ENCODE data around the gene RAB17. TPM values are rescaled to one million over a fixed set of nuclear protein-coding genes. Genes with fewer than 3 reads are reported as not detected.

Gene RAB17
- total and polyA plus RNA-seq, 2 donors from 2014 or later, result 59.1 to 151 TPM

DNA sequence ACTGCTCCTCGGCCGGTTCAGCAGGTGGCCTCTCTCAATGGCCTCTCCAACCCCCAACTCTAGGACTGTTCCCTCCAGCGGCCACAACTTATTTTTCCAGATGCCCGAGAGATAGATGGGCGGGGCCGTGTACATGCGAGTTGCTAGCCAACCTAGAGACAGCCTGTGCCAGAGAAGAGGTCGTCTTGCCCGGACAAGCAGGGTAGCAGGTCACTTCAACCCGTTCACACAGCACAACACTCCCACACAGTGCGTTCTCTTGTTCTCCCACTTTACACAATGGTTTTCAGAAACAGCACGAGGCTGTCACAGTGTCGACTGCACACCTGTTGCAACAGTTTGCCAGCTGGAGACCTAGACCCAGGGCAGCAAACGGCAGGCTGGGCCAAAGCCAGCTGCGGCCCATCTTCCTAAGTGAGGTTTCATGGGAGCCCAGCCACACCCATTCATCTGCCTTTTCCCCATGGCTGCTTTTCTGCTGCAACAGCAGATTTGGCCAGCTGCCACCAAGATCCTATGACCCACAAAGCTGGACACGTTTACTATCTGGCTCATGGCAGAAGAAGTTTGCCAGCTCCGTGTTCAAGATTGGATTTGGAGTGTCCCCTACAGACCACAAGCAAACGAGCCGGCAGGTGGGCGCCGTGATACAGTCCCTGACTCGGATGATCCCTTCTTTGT, 31.4 kb downstream of the RAB17 start:
- TF ChIP-seq, protein P1, sequence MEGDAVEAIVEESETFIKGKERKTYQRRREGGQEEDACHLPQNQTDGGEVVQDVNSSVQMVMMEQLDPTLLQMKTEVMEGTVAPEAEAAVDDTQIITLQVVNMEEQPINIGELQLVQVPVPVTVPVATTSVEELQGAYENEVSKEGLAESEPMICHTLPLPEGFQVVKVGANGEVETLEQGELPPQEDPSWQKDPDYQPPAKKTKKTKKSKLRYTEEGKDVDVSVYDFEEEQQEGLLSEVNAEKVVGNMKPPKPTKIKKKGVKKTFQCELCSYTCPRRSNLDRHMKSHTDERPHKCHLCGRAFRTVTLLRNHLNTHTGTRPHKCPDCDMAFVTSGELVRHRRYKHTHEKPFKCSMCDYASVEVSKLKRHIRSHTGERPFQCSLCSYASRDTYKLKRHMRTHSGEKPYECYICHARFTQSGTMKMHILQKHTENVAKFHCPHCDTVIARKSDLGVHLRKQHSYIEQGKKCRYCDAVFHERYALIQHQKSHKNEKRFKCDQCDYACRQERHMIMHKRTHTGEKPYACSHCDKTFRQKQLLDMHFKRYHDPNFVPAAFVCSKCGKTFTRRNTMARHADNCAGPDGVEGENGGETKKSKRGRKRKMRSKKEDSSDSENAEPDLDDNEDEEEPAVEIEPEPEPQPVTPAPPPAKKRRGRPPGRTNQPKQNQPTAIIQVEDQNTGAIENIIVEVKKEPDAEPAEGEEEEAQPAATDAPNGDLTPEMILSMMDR (IDR thresholded peaks at IDR 0.05; ENCODE audit: borderline replicate concordance, extremely low read depth, insufficient read depth), result no peak
- H3K27me3 ChIP-seq (ENCODE audit: control insufficient read depth, insufficient read depth, low read length), result no peaks in the 10 kb centered on the region
- DNase-seq (peak; percentile 55 to 76 (median 66)), FAIRE-seq (no peak)
- H3K4me3 ChIP-seq (ENCODE audit: low read length in 3 of 3), result no peak overlapping the region
- intact Hi-C loops (cut with DNase I), result no loop called here
- no peak overlapping the region for H3K27ac ChIP-seq (ENCODE audit: low read depth in 2 of 2, low read length in 2 of 2)
- H3K36me3 ChIP-seq (ENCODE audit: control insufficient read depth in 2 of 3, insufficient read depth in 3 of 3, low read length in 3 of 3), result no peaks in the 10 kb centered on the region
- peaks cover 0 to 9% (median 3%) of the 10 kb centered on the region in 3 donors for H3K9me3 ChIP-seq (ENCODE audit: control insufficient read depth in 2 of 3, insufficient read depth in 1 of 3, low read length in 3 of 3)
- no peak overlapping the region for H3K9ac ChIP-seq (ENCODE audit: low read length in 3 of 3)
- H3K4me1 ChIP-seq (ENCODE audit: control insufficient read depth in 2 of 3, insufficient read depth in 2 of 3, low read depth in 1 of 3, low read length in 3 of 3), result peaks cover 0 to 4% (median 0%) of the 10 kb centered on the region in 3 donors

DNA sequence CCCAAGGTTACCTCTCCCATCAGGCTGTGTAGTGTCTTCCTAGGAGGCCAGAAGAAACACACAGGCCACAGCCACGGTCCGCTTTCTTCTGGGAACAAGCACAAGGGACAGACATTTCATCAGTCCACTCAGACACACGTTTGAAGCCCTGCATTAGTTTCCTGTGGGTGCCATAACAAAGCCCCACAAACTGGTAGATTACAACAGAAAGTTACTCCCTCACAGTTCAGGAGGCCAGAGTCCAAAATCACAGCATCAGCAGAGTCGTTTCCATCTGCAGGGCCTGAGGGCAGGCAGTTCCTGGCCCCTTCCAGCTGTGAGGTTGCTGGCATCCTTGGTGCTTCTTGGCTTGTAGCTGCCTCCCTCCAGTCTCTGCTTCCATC, 32.9 kb downstream of the RAB17 start:
- intact Hi-C loops (cut with DNase I), result no loop called here
- FAIRE-seq (no peak), DNase-seq (peak in 1 of 5 donors; percentile 33)
- no peak overlapping the region for H3K4me3 ChIP-seq (ENCODE audit: low read length in 3 of 3)
- TF ChIP-seq, protein P1 (IDR thresholded peaks at IDR 0.05; ENCODE audit: borderline replicate concordance, extremely low read depth, insufficient read depth), result no peak
- peaks cover 0 to 4% (median 0%) of the 10 kb centered on the region in 3 donors for H3K4me1 ChIP-seq (ENCODE audit: control insufficient read depth in 2 of 3, insufficient read depth in 2 of 3, low read depth in 1 of 3, low read length in 3 of 3)
- peaks cover 0 to 9% (median 3%) of the 10 kb centered on the region in 3 donors for H3K9me3 ChIP-seq (ENCODE audit: control insufficient read depth in 2 of 3, insufficient read depth in 1 of 3, low read length in 3 of 3)
- H3K27me3 ChIP-seq (ENCODE audit: control insufficient read depth, insufficient read depth, low read length), result no peaks in the 10 kb centered on the region
- H3K27ac ChIP-seq (ENCODE audit: low read depth in 2 of 2, low read length in 2 of 2), result no peak overlapping the region
- H3K36me3 ChIP-seq (ENCODE audit: control insufficient read depth in 2 of 3, insufficient read depth in 3 of 3, low read length in 3 of 3), result no peaks in the 10 kb centered on the region
- H3K9ac ChIP-seq (ENCODE audit: low read length in 3 of 3), result no peak overlapping the region

DNA sequence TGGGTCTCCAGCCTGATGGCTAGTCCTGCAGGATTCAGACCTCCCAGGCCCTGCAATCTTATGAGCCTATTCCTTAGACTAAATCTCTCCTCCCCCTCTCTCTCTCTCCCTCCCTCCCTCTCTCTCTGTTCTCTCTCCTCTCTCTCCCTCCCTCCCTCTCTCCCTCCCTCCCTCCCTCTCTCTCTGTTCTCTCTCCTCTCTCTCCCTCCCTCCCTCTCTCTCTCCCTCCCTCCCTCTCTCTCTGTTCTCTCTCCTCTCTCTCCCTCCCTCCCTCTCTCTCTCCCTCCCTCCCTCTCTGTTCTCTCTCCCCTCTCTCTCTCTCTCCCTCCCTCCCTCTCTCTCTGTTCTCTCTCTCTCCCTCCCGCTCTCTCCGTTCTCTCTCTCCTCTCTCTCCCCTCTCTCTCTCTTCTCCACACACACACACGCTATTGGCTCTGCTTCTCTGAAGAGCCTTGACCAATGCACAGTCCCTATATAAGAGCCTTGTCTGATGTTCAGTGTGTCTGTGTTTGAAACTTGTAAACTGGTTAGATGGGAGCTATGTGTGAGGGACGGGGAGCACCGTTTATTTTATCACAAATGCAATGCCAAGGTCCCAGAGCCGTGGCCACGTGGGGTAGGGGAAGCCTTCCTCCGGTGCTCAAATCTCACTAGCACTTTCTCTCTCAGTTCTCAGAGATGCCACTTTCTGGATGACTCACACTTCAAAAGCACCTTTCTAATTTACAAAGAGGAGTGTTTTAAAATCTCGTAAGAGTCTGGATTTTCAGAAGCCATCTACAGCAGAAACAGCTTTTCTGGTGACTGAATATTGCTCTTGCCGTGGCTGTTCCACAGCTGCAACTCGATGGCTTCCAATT, 33.5 kb downstream of the RAB17 start:
- no peak for FAIRE-seq

More for the DNA sequence above, 33.5 kb downstream of the RAB17 start:
- DNase-seq, result peak in 1 of 5 donors; percentile 2
- TF ChIP-seq, protein P1 (IDR thresholded peaks at IDR 0.05; ENCODE audit: borderline replicate concordance, extremely low read depth, insufficient read depth), result no peak
- peaks cover 0 to 4% (median 0%) of the 10 kb centered on the region in 3 donors for H3K4me1 ChIP-seq (ENCODE audit: control insufficient read depth in 2 of 3, insufficient read depth in 2 of 3, low read depth in 1 of 3, low read length in 3 of 3)
- intact Hi-C loops (cut with DNase I), result no loop called here
- no peak overlapping the region for H3K4me3 ChIP-seq (ENCODE audit: low read length in 3 of 3)
- peaks cover 0 to 9% (median 3%) of the 10 kb centered on the region in 3 donors for H3K9me3 ChIP-seq (ENCODE audit: control insufficient read depth in 2 of 3, insufficient read depth in 1 of 3, low read length in 3 of 3)
- no peaks in the 10 kb centered on the region for H3K36me3 ChIP-seq (ENCODE audit: control insufficient read depth in 2 of 3, insufficient read depth in 3 of 3, low read length in 3 of 3)
- H3K9ac ChIP-seq (ENCODE audit: low read length in 3 of 3), result no peak overlapping the region
- no peaks in the 10 kb centered on the region for H3K27me3 ChIP-seq (ENCODE audit: control insufficient read depth, insufficient read depth, low read length)
- no peak overlapping the region for H3K27ac ChIP-seq (ENCODE audit: low read depth in 2 of 2, low read length in 2 of 2)

Measured in kidney (tissue), 14 donors.